ENCODE measurements around the gene TBC1D1.

DNA sequence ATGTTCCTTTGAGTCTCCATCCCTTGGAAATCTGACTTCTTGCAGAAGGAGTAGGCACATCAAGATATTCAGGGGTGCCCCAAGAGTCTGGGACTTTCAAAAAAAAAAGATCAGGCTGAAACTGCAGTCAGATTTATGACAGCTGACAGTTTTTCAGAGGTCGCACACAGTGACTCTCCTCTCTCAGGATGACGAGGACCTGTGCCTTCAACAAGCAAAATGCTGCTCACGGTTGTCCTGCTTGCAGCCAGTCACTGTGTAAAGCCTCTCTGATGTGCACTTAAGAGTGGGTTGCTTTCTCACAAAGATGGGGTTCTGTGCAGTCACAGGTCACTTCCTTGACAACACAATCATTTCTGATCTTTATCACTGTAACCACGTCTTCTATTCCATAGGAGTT, 247.5 kb downstream of the TBC1D1 start:
- TF ChIP-seq, protein P1, sequence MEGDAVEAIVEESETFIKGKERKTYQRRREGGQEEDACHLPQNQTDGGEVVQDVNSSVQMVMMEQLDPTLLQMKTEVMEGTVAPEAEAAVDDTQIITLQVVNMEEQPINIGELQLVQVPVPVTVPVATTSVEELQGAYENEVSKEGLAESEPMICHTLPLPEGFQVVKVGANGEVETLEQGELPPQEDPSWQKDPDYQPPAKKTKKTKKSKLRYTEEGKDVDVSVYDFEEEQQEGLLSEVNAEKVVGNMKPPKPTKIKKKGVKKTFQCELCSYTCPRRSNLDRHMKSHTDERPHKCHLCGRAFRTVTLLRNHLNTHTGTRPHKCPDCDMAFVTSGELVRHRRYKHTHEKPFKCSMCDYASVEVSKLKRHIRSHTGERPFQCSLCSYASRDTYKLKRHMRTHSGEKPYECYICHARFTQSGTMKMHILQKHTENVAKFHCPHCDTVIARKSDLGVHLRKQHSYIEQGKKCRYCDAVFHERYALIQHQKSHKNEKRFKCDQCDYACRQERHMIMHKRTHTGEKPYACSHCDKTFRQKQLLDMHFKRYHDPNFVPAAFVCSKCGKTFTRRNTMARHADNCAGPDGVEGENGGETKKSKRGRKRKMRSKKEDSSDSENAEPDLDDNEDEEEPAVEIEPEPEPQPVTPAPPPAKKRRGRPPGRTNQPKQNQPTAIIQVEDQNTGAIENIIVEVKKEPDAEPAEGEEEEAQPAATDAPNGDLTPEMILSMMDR (IDR thresholded peaks at IDR 0.05; ENCODE audit: low read length): no peak
- no peak for TF ChIP-seq EZH2 (IDR thresholded peaks at IDR 0.05; ENCODE audit: borderline replicate concordance, low read length)
